TTC549 (cell line): ENCODE data around the gene MAP6D1.
"Not testable (repeated sequence)": the region's sequence is repeated elsewhere in the genome, so short reads cannot be mapped to it uniquely, and the experiment has no call there.

Source experiments
- FAIRE-seq: peaks from 2 replicates; lab custom pipeline; 2012; peaks lifted over from hg19 to GRCh38; lab: Jason Lieb, UNC

MAP6D1 gene

DNA sequence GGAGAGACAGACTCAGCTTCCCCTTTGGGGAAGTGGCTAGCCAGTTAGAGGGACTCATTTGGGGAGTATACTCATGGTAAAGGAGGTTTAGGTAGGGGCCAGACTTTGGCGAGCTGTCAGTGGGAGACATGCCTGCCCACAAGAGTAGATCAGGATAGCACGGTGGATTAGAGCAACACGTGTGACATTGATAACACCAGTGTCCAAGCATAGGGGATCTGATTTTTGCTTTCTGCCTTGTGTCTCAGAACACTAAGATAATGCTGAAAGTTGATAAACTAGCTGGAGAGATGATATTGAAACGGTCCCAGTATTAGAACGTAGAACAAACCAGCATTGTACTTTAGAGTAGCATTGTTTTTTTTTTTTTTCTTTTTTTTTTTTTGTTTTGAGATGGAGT is 25.9 kb downstream of the MAP6D1 start:
- FAIRE-seq: no peak

DNA sequence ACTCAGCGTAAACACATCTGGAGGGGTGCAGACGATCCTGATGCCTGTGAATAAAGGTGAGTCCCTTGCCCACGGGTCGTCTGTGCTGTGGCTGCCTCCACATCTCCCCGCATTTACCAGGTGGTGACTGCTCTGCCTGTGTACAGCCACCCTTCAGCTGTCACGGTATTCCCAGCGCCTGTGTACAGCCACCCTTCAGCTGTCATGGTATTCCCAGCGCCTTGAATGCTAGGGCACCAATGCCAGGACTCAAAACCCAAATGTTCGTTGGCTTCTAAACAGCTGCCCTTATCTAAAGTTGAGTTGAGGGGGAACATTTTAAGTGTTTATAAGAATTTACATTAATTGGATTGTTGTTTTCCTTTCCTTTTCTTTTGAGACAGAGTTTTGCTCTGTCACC is 27.4 kb downstream of the MAP6D1 start:
- no peak for FAIRE-seq

- no peak for FAIRE-seq
These were observed 29.0 kb downstream of the MAP6D1 start for GRCh38 chr3:183796372-183796771.

DNA sequence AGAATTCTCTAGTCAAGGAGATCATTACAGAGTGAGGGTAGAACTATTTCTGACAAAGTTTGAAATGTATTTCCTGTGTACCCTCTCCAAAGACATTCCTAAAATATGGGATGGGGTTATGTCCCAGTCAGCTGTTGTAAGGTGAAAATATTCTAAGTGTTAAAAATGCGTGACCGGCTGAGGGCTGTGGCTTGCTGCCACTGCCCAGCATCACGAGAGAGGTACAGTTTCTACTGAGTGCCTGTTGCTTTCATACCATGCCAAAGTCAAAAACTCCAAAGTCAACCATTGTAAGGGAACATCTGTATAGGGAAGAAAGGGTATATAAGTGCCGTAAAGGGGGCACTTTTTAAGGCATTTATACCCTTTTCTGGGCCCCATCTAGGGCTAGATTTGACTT is 30.9 kb downstream of the MAP6D1 start:
- no peak for FAIRE-seq

- FAIRE-seq: no peak
These were observed 32.4 kb downstream of the MAP6D1 start for GRCh38 chr3:183792976-183793375.

- no peak for FAIRE-seq
These were observed 34.7 kb downstream of the MAP6D1 start for GRCh38 chr3:183790700-183791099.

GRCh38 chr3:183789826-183790225 is 35.6 kb downstream of the MAP6D1 start:
- no peak for FAIRE-seq

DNA sequence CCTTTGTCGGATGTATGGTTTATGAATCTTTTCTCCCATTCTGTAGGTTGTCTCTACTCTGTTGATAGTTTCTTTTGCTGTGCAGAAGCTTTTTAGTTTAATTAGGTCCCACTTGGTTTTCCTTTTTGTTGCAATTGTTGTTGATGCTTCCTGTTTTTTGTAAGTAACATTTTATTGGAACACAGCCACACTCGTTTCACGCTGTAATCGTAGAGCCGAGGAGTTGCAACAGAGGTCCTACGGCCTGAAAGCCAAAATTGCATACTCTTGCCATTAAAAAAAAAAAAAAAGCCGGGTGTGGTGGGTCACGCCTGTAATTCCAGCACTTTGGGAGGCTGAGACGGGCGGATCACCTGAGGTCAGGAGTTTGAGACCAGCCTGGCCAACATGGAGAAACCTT is 40.9 kb downstream of the MAP6D1 start:
- FAIRE-seq: not testable (repeated sequence)

DNA sequence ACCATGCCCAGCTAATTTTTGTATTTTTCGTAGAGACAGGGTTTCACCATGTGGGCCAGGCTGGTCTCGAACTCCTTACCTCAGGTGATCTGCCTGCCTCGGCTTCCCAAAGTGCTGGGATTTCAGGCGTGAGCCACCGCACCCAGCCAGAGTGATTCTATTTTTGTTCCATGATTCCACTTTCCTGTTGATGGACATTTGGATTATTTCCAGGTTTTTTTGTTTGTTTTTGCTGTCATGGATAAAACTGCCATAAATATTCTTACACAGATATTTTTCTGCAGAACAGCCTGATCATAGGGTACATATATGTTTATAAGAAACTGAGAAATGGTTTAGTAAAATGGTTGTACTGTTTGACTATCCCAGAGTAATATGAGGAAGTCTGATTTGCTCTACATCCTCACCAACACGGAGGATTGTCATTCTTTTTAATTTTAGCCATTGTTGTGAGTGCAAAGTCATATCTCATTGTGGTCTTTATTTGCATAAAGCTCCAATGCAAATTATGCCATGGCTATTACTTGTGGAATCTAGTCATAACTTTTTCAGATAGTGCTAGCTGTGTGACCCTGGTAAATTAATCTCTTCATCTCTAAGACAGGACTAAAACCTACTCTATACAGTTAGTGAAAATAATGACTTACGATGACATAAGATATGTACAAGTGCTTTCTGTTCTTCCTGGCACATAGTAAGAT is 42.7 kb downstream of the MAP6D1 start:
- no peak for FAIRE-seq

- FAIRE-seq: no peak
These were observed 44.1 kb downstream of the MAP6D1 start for GRCh38 chr3:183781246-183781645.

DNA sequence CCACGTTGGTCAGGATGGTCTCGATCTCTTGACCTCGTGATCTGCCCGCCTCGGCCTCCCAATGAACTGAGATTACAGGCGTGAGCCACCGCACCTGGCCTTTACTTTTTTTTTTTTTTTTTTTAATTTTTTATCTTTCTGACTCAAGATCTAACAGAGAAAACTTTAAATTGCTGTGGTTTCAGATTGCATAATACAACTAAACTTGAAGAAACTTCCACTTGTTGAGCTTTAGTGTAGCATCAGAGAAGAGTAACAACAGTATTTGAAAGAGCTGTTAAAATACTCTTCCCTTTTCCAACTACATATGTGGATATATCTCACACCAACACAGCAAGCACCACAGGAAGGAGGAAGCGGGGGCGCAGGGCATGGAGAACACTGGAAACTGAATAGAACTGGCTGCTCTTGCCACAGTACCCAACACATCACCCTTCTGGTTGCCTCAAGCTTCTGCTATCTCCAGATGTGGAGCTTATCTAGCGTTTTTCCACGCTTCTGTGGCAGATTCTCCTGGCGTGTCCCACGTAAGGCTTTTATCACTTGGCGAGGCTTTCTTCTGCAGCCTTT is 45.4 kb downstream of the MAP6D1 start:
- no peak for FAIRE-seq

DNA sequence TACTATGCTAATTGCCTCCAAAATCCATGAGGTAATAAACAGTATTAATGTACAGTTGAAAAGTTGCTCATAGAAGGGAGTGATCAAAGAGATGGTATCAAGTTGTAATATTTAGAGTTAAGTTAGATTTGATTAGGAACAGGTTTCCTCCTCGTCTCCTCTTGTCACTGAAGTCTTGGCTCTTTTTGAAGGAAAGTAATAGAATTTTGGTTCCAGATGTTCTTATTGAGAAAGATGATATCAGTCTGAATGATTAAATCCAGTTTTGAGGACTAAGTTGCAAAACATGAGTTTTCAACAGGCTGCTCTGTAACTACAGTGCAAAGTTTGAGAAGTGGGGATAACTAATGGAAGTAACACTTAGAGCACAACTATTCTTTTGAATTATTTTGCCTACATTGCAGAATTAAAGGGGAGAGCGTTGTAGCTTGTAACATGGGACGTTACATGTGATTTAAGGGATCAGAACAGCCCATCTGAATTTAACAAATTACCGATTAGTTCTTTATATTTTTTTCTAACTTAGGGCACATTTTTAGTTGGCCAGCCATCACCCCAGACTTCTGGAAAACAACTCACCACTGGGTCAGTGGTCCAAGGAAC is 48.3 kb downstream of the MAP6D1 start:
- no peak for FAIRE-seq

DNA sequence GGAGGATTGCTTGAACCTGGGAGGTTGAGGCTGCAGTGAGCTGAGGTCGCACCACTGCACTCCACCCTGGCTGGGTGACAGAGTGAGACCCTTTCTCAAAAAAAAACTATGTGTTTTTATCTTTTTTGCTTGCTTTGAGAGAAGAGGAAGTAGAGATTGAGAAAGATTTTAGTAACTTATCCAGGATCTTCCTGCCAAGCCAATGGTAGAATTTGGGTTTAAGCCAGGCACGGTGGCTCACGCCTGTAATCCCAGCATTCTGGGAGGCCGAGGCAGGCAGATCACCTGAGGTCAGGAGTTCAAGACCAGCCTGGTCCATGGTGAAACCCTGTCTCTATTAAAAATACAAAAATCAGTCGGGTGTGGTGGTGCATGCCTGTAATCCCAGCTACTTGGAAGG is 48.9 kb downstream of the MAP6D1 start:
- FAIRE-seq: not testable (repeated sequence)

DNA sequence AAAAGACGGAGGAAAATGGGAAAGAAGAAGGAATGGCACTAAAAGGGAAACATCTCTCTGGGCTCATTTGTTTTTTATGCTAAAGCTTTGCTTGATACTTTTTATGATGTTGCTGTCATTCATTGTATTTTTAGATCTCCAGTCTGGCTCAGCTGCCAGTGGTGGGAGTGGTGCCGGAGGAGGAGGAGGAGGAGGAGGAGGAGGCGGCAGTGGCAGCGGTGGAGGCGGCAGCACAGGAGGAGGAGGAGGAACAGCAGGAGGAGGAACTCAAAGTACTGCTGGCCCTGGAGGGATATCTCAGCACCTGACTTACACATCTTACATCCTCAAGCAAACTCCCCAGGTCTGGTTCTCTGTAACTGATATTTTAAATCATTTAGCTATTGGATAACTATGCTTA is 49.6 kb downstream of the MAP6D1 start:
- FAIRE-seq: no peak

DNA sequence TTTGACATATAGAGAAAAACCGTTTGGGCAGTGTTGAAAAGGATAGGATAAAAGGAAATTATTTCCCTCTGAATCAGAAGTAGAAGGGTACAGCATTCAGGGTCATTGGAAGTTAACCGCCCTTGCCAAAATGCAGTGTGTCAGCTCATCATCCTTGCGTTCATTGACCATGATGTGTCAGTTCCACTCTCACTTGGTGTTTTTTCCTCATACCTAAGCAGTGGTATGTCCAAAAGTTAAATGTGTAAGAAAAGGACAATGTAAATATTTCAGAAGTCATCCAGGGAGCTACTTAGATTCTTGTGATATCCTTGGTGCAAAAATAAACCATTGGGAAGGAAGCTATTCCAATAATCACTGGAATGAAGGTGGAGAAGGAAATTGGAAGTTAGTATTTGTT is 50.7 kb downstream of the MAP6D1 start:
- no peak for FAIRE-seq

DNA sequence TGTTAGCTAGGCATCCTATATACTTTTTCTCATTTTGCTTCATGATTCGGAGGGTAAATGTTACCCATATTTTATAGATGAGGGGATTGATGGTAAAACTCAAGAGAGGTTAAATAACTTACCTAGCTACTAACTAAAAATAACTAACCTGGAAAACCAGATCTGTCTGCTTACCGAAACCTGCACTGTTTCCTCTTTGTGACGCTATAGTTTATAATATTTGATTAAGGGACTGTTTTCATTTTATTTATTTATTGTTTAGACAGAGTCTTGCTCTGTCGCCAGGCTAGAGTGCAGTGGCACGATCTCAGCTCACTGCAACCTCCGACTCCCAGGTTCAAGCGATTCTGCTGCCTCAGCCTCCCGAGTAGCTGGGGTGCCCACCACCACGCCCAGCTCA is 55.9 kb downstream of the MAP6D1 start:
- FAIRE-seq: no peak

- FAIRE-seq: no peak
These were observed 57.3 kb downstream of the MAP6D1 start for GRCh38 chr3:183768114-183768513.

GRCh38 chr3:183766745-183767606 is 58.4 kb downstream of the MAP6D1 start:
- no peak for FAIRE-seq

DNA sequence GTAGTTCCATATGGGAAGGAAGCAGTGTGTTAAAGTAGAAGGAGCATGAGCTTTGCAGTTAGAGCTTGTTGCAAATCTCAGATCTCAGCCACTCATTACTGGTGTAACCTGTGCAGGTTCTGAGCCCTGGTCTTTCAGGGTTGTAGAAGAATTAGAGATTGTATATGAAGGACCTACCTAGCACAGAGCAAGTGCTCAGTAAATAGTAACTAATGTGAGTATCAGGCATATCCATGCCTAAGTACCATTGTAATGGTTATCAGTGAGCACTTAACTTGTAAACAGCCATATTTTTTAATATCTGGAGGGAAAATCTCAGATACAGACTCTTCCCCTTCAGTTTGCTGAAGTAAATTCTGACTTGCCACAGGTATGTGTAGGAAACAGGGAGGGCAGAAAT is 59.3 kb downstream of the MAP6D1 start:
- no peak for FAIRE-seq
